ENCODE results near the gene NFYA.
A peak's percentile ranks its signal among the peaks of the same experiment; 100 is the strongest.

NFYA gene

DNA sequence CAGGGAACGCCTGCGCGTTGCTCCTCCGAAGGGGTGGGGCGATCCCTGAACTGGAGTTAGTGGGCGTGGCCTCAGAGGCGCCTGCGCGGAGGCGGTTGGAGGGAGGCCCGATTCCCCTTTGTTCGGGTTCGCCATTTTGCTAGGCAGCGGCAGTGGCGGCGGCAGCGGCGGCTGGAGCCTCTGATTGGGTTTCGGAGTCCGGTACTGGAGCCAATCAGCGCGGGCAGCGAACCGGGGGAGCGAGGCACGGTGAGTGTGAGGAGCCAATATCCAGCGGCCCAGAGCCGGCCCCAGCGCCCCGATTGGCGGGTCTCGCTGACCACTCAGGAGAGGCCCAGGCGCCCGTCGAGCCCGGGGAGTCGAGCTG, at the start of gene NFYA:
TSS of gene NFYA (plus strand) at position 139 of the 367 bp plus-strand sequence. CDS start 6,116 bp downstream, outside the sequence.
- DNase-seq (ENCODE audit: insufficient read length, low spot score) (peak; percentile 84), FAIRE-seq (no peak)

GRCh38 chr6:41023114-41023513, 49.7 kb upstream of the NFYA start:
- TF ChIP-seq POLR2A (IDR thresholded peaks at IDR 0.05; ENCODE audit: low read depth, low read length) = no peak
- FAIRE-seq = no peak
- DNase-seq (ENCODE audit: insufficient read length, low spot score) = no peak

More for the DNA sequence above, at the start of gene NFYA:
- TF ChIP-seq POLR2A (IDR thresholded peaks at IDR 0.05; ENCODE audit: low read depth, low read length) = peak; percentile 45; the same call in 1 of the 2 replicates

DNA sequence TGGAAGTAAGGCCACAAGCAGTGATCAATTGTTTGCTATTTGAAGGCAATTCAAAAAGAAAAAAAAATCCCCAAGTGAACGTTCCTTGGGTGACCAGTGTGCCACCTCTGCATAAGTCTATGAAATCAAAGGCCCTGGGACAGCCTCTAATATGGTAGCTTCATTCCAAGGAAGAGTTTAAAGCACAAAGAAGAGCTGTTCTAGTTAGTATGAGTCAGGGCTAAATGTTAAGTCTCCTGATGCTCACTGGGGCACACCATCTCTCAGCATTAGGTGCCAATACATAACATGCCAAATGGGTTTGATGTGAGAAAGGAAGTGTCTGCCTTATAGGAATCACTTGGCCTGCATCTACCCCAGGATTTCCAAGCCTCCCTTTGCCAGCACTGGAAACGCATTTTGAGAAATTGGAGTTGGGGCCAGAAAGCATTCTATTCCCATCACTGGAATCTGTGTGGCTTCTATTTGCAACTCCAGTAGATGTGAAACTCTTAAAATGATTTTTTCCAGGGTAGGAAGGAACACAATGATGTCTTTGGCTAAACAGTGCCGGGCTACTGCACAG, 46.7 kb upstream of the NFYA start:
- no peak for FAIRE-seq
- no peak for DNase-seq (ENCODE audit: insufficient read length, low spot score)
- TF ChIP-seq POLR2A (IDR thresholded peaks at IDR 0.05; ENCODE audit: low read depth, low read length) = no peak

DNA sequence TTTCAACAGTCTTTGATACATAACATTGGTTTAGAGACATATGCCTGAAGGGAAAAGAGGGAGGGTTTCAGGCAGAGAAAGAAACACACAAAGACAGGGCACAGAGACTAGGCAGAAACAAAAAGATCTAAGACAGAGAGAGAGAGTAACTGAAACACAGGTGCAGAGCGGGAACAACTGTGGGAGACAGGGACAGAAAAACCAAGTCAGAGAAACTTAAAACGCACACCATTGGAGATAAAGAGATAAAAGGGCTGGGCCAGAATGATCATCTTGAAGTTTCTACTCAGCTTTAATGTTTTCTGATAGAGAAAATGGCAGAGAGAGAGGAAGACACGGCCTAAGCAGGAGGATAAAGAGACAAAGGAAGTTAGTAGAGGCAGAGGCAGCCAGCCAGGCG, 45.5 kb upstream of the NFYA start:
- FAIRE-seq = no peak
- TF ChIP-seq POLR2A (IDR thresholded peaks at IDR 0.05; ENCODE audit: low read depth, low read length) = no peak
- no peak for DNase-seq (ENCODE audit: insufficient read length, low spot score)

DNA sequence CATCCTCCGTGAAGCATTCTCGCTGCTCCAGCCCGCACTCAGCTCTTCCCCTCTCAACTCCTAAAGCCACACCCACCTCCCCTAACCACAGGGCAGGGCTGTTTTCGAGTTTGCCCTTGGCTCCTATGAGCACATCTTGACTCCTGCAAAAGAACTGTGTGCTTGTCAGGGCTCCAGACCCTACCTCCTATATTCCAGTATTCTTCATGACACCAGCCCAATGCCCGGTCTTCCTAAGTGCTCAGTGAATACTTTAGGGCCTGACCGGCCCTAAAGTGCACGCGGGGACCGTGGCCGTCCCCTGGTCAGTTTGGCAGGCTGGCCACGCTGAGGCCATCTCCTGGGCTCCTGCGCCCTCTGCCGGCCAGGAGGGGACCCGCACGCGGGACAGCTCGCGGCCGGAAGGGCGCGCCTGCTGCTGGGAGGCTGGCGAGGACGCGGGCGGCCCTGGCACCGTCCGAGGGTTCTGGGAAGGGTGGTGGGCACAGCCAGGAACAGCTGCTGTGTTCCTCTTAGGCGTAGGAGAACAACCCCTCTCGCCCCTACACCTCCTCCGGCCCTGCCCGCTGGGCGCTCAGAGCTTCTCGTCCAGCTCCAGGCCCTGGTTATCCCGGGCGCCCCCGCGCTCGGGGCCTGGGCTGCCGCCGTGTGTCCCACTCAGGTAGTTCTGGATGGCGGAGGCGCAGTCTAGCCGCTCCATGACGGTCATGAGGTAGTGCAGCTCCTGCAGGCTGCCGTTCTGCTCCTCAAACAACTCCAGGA, 44.8 kb upstream of the NFYA start:
- TF ChIP-seq POLR2A (IDR thresholded peaks at IDR 0.05; ENCODE audit: low read depth, low read length) = no peak
- FAIRE-seq (no peak), DNase-seq (ENCODE audit: insufficient read length, low spot score) (peak; percentile 90)

DNA sequence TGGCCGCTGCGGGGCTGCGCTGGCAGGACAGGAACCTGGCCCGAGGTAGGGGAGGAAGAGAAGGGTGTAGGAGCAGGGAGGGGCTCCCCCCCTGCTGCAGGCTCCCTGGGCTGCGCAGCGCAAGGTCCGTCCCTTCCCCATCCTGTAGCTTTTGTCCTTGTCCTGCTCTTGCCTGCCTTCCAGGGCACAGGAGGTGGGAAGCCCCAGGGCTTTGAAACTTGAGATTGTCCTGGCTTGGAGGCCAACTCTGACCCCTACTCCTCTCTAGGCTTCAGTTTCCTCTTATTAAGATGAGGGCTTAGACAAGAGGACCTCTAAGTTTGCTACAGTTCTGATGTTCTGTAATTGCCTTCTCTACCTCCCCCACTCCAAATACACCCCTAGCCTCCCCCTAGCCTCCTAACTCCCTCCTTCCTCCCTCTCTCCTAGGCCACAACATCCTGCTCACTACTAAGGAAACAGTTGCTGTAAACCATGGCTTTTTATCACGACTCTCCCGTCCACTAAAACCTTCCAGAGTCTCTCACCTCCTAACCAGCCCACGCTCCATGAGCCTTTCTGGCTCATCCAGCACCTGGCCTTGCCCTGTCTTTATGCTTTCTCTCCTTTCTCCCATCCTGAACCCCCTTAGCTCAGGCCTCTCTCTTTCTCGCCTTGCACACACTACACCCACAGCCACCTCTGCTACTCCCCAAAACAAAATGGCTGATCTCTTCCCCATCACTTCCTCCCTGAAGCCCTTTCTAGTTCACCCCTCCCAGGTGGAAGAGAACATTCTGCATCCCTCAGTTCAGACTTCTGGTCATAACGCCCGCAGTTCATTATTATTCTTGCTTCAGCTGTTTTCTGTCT, 44.0 kb upstream of the NFYA start:
- no peak for TF ChIP-seq POLR2A (IDR thresholded peaks at IDR 0.05; ENCODE audit: low read depth, low read length)
- DNase-seq (ENCODE audit: insufficient read length, low spot score) = no peak
- FAIRE-seq = no peak

- DNase-seq (ENCODE audit: insufficient read length, low spot score) (no peak), FAIRE-seq (no peak)
- TF ChIP-seq POLR2A (IDR thresholded peaks at IDR 0.05; ENCODE audit: low read depth, low read length) = no peak
Measured at GRCh38 chr6:41032830-41033229, 39.9 kb upstream of the NFYA start.

DNA sequence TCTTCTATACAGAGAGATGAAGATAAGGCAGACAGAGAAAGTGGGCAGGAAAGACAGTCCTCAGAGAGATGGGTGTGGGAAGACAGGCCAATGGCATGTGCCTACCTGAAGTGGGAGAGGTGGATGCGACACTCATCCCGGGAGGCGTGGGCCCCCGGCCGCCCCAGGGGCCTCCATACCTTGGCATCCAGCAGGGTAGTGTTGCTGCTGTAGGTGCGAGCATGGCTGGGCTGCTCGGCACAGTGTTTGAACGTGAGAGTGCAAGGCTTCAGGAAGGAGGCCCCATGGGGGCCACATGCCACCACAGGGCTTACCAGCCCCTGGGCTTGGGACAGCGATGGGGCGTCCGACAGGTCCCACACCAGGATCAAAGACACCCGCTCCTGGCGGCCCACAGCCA, 39.0 kb upstream of the NFYA start:
- FAIRE-seq (no peak), DNase-seq (ENCODE audit: insufficient read length, low spot score) (no peak)
- no peak for TF ChIP-seq POLR2A (IDR thresholded peaks at IDR 0.05; ENCODE audit: low read depth, low read length)

GRCh38 chr6:41036186-41036585, 36.6 kb upstream of the NFYA start:
- DNase-seq (ENCODE audit: insufficient read length, low spot score) (no peak), FAIRE-seq (no peak)
- TF ChIP-seq POLR2A (IDR thresholded peaks at IDR 0.05; ENCODE audit: low read depth, low read length) = no peak

DNA sequence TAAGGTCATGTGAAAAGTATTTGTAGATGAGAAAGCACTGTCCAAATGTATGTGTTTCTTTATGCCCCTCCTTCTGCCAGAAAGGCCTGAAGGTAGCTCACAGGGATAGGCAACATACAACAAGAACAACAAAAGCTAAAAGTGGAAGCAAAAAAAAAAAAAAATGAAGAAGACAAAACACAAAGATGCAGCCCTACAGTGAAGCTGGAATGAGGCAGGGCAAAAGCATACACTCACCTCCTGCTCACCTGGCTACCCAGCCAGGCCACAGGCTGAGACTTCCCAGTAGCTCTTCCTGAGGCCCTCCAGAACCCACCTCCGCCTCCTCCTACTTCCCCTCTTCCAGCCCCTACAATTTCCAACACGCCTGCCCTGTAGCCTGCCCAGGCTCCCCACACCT, 36.2 kb upstream of the NFYA start:
- DNase-seq (ENCODE audit: insufficient read length, low spot score) (no peak), FAIRE-seq (no peak)
- no peak for TF ChIP-seq POLR2A (IDR thresholded peaks at IDR 0.05; ENCODE audit: low read depth, low read length)

GRCh38 chr6:41037107-41037900, 35.5 kb upstream of the NFYA start:
- no peak for FAIRE-seq
- no peak for TF ChIP-seq POLR2A (IDR thresholded peaks at IDR 0.05; ENCODE audit: low read depth, low read length)
- no peak for DNase-seq (ENCODE audit: insufficient read length, low spot score)

- no peak for FAIRE-seq
- TF ChIP-seq POLR2A (IDR thresholded peaks at IDR 0.05; ENCODE audit: low read depth, low read length) = no peak
- no peak for DNase-seq (ENCODE audit: insufficient read length, low spot score)
Measured at GRCh38 chr6:41038205-41038604, 34.6 kb upstream of the NFYA start.

GRCh38 chr6:41039060-41039998, 33.4 kb upstream of the NFYA start, which contains the start of gene UNC5CL:
TSS of gene UNC5CL (minus strand) at chr6:41039221. CDS start at chr6:41035074, 4,147 bp downstream.
- no peak for TF ChIP-seq POLR2A (IDR thresholded peaks at IDR 0.05; ENCODE audit: low read depth, low read length)
- FAIRE-seq (no peak), DNase-seq (ENCODE audit: insufficient read length, low spot score) (peak; percentile 60)

Data from H54 (cell line).